Prostate gland (tissue), 2 donors: ENCODE measurements around the gene SH3PXD2A.

Experiments
- POLR2A ChIP-seq: fragments of 450-650 bp; IDR thresholded peaks from one replicate; pipeline ENCODE4 v1.6.1; 2016; ENCODE audit warnings: antibody characterized with exemption, mild to moderate bottlenecking
- POLR2AphosphoS5 ChIP-seq: sonication (generic); formaldehyde crosslinking; IDR thresholded peaks from one replicate; pipeline ENCODE4 v1.6.1; 2017; ENCODE audit warnings: antibody characterized with exemption
- TF ChIP-seq, protein P1 (sequence below), 4 experiments: fragments of 200-600 bp in 2 of 4; fragments of 450-650 bp in 2 of 4; sonication (generic) in 2 of 4; IDR thresholded peaks; 1 replicate in 3 of 4; 2 replicates in 1 of 4; pipeline ENCODE4 v1.5.1; 2016 to 2019; ENCODE audit warnings: antibody characterized with exemption in 4 of 4, mild to moderate bottlenecking in 2 of 4, moderate library complexity in 2 of 4

DNA sequence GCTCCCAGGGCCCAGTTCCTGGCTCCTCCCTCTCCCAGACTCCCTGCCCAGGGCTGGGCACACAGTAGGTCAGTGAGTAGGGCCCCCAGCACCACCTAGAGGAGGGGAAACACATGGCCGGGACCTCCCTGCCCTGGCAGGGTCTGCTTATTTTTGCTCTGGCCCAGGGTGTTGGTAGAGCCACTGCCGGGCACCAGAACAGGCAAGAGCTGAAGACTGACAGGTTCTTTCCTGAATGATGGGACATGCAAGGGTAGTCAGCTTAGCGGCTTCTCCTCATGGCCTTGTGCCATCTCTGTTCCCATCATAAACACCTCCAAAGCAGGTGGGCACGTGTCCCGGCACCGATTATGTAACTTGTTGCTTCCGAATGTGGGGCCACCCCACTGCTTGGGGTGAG is 275.4 kb downstream of the SH3PXD2A start:
- TF ChIP-seq POLR2AphosphoS5: no peak
- TF ChIP-seq POLR2A: no peak
- TF ChIP-seq, protein P1, sequence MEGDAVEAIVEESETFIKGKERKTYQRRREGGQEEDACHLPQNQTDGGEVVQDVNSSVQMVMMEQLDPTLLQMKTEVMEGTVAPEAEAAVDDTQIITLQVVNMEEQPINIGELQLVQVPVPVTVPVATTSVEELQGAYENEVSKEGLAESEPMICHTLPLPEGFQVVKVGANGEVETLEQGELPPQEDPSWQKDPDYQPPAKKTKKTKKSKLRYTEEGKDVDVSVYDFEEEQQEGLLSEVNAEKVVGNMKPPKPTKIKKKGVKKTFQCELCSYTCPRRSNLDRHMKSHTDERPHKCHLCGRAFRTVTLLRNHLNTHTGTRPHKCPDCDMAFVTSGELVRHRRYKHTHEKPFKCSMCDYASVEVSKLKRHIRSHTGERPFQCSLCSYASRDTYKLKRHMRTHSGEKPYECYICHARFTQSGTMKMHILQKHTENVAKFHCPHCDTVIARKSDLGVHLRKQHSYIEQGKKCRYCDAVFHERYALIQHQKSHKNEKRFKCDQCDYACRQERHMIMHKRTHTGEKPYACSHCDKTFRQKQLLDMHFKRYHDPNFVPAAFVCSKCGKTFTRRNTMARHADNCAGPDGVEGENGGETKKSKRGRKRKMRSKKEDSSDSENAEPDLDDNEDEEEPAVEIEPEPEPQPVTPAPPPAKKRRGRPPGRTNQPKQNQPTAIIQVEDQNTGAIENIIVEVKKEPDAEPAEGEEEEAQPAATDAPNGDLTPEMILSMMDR (IDR thresholded peaks at IDR 0.05): no peak
